Psoas muscle (tissue), 8 donors: ENCODE measurements around the gene R3HCC1L. TPM values are rescaled to one million over a fixed set of nuclear protein-coding genes. Genes with fewer than 3 reads are reported as not detected.

Experiments
- ATAC-seq, 4 donors: fragments of 200-7000 bp; cut with Tn5 transposase; one replicate each; pipeline ENCODE4 v1.9.1; 2020; ENCODE audit warnings: moderate library complexity in 3 of 4, mild to moderate bottlenecking in 2 of 4
- DNase-seq, 2 donors: peaks; one replicate each; pipeline ENCODE4 v3.0.0-alpha.2; 2020
- H3K27ac ChIP-seq: fragments of 200-600 bp; one replicate; pipeline ENCODE4 v1.8.0; 2022
- H3K27me3 ChIP-seq, 3 donors: fragments of 200-600 bp in 1 of 3; one replicate each; pipeline versions ENCODE4 v1.6.1 to v1.8.0; 2013 to 2022; ENCODE audit warnings: low read length in 2 of 3, mild to moderate bottlenecking in 2 of 3, moderate library complexity in 1 of 3; ENCODE audit not compliant: insufficient read depth in 3 of 3
- H3K36me3 ChIP-seq, 2 donors: fragments of 200-600 bp in 1 of 2; one replicate each; pipeline versions ENCODE4 v1.6.1 to v1.8.0; 2013 to 2022; ENCODE audit warnings: low read depth in 1 of 2, mild to moderate bottlenecking in 1 of 2, moderate library complexity in 1 of 2; ENCODE audit not compliant: insufficient read depth in 1 of 2
- H3K4me1 ChIP-seq: fragments of 200-600 bp; one replicate; pipeline ENCODE4 v1.8.0; 2022
- H3K4me3 ChIP-seq: fragments of 200-600 bp; one replicate; pipeline ENCODE4 v1.8.0; 2022; ENCODE audit warnings: mild to moderate bottlenecking
- H3K9me3 ChIP-seq: fragments of 200-600 bp; one replicate; pipeline ENCODE4 v1.8.0; 2022
- WGBS, 3 donors: extraction: QIAGEN DNeasy Blood & Tissue Kit; methylation state at CpG; one replicate each; pipeline versions ENCODE4 v1.1.6 to v1.1.7; 2013; 5-methylcytosine and 5-hydroxymethylcytosine counted together
- intact Hi-C, 2 donors: fragments of 100-400 bp; cut with DNase I; formaldehyde crosslinking; loops; one replicate each; pipeline versions ENCODE4 v1.11.0 to v1.14.2; 2022
- long read RNA-seq, 2 donors: library from polyadenylated mRNA; unstranded; transcript quantifications; one replicate each; pipeline ENCODE4 v2.0.0, GENCODE V29; 2021
- polyA plus RNA-seq, 3 donors: library from polyadenylated mRNA; stranded (reverse); fragments of 200-250 nt; gene quantifications; one replicate each; pipeline ENCODE4 v1.2.3, GENCODE V29; 2013
- total RNA-seq, 4 donors: library from RNA; stranded (reverse); fragmentation: NEBNext Ultra II Directional in 2 of 4; extraction: Animal tissue kit (Norgen Biotek cat#: 25700) in 2 of 4; gene quantifications; one replicate each; pipeline versions ENCODE4 v1.2.1 to v1.2.4, GENCODE V29; 2021 to 2023
- TF ChIP-seq, protein P1 (sequence below): fragments of 200-600 bp; IDR thresholded peaks from one replicate; pipeline ENCODE4 v1.8.0; 2022; ENCODE audit warnings: antibody characterized with exemption
- donor health status: healthy with polysubstance abuse.
- donor health status: DM: no; HTN: no; CAD: no; lungs with moderate emphysema.
- donor health status: Bipolar disorder and iron deficiency.
- donor health status: healthy.
- donor health status: DM: yes; HTN: yes; CAD: no.
- donor health status: DM: no; HTN: no; CAD: no.
- donor health status: DM: no; HTN: no; CAD: no.
- donor health status: DM: yes; HTN: yes; CAD: no.

R3HCC1L gene
- total RNA-seq = 10 to 100 TPM in 1 of 4 donors, 1 to 10 TPM in 3; 5.2 to 10.3 (median 5.7) TPM
- 10 to 100 TPM in 2 of 3 donors, 1 to 10 TPM in 1; 6.2 to 18.3 (median 11.4) TPM for polyA plus RNA-seq
- long read RNA-seq, donor 1, partial matches to known transcripts = 0 of 8 reads
- long read RNA-seq, donor 1, other reads (novel, unspliced or antisense) = 7 of 8 reads
- long read RNA-seq, donor 2, partial matches to known transcripts = 2 of 24 reads
- long read RNA-seq, donor 2, other reads (novel, unspliced or antisense) = 21 of 24 reads

DNA sequence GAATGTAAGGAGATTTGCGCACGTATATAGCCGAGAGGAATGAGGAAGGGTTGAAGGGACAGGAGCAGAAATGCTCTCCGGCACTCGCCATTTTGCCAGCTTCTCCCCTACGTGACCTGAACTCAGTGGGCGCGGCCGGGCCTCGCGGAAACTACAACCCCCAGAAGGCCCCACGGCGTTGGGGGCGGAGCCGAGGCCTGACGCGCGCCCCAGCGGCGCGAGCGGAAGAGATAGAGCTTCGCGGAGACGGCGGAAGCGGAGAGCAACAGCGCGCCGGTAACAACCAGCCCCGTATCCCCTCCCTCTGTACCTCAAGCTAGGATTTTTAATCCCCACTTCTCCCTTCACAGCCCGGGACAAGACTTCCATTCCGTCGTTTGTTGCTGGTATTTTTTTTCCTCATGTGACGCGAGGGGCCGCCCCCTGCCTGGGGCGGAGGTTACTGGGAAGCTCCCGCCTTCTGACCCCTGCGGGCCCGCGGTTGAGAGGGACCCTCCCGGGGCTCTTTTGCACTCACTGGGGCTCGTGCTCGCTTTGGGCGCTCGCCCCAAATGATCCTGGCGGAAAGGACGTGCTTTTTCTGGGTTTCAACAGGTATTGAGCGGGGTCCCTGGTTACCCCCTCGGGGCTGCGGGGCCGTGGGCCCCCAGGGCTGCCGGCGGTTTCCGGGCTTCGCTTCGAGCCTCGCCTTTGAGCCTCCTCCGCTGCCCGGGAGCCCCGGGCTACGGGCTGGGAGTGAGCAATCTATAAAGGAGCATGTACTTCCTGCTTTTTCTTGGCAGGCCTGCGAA, at the start of gene R3HCC1L:
Gene R3HCC1L, plus strand, starts transcription at position 227 of the 791 bp plus-strand sequence. CDS start 73,458 bp downstream, outside the sequence.
- DNase-seq (peak; percentile 92 to 96), ATAC-seq (peak; percentile 99)
- intact Hi-C loops = no loop called here
- H3K27ac ChIP-seq = peak within 1 kb of the TSS; percentile 99
- peaks cover 15% of the 10 kb centered on the region for H3K4me1 ChIP-seq
- H3K4me3 ChIP-seq = peak within 1 kb of the TSS; percentile 100
- no peaks in the 10 kb centered on the region for H3K9me3 ChIP-seq
- whole genome bisulfite sequencing, 3 donors = 0% methylated on average over 64 of the region's 64 CpGs
- H3K27me3 ChIP-seq = no peaks in the 10 kb centered on the region
- no peaks in the 10 kb centered on the region for H3K36me3 ChIP-seq
- TF ChIP-seq, protein P1, sequence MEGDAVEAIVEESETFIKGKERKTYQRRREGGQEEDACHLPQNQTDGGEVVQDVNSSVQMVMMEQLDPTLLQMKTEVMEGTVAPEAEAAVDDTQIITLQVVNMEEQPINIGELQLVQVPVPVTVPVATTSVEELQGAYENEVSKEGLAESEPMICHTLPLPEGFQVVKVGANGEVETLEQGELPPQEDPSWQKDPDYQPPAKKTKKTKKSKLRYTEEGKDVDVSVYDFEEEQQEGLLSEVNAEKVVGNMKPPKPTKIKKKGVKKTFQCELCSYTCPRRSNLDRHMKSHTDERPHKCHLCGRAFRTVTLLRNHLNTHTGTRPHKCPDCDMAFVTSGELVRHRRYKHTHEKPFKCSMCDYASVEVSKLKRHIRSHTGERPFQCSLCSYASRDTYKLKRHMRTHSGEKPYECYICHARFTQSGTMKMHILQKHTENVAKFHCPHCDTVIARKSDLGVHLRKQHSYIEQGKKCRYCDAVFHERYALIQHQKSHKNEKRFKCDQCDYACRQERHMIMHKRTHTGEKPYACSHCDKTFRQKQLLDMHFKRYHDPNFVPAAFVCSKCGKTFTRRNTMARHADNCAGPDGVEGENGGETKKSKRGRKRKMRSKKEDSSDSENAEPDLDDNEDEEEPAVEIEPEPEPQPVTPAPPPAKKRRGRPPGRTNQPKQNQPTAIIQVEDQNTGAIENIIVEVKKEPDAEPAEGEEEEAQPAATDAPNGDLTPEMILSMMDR = no peak

DNA sequence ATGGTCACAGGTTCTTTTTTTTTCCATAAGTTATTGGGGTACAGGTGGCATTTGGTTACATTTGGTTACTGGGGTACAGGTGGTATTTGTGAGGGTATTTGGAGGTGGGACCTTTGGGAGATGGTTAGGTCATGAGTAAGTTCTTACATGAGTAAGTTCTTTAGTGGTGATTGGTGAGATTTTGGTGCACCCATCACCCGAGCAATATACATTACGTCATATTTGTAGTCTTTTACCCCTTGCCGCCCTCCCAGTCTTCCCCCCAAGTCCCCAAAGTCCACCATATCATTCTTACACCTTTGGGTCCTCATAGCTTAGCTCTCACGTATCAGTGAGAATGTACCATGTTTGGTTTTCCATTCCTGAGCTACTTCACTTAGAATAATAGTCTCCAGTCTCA, 49.2 kb upstream of the R3HCC1L start:
- no peak overlapping the region for H3K27ac ChIP-seq
- H3K9me3 ChIP-seq = no peaks in the 10 kb centered on the region
- H3K27me3 ChIP-seq = no peaks in the 10 kb centered on the region
- peaks cover 5% of the 10 kb centered on the region for H3K4me1 ChIP-seq
- no peak overlapping the region for H3K4me3 ChIP-seq
- ATAC-seq (no peak), DNase-seq (no peak)
- TF ChIP-seq, protein P1 = no peak
- H3K36me3 ChIP-seq = no peaks in the 10 kb centered on the region
- intact Hi-C loops = no loop called here
- 79 to 86% (median 84%) methylated on average over 4 of the region's 4 CpGs for WGBS, 3 donors

DNA sequence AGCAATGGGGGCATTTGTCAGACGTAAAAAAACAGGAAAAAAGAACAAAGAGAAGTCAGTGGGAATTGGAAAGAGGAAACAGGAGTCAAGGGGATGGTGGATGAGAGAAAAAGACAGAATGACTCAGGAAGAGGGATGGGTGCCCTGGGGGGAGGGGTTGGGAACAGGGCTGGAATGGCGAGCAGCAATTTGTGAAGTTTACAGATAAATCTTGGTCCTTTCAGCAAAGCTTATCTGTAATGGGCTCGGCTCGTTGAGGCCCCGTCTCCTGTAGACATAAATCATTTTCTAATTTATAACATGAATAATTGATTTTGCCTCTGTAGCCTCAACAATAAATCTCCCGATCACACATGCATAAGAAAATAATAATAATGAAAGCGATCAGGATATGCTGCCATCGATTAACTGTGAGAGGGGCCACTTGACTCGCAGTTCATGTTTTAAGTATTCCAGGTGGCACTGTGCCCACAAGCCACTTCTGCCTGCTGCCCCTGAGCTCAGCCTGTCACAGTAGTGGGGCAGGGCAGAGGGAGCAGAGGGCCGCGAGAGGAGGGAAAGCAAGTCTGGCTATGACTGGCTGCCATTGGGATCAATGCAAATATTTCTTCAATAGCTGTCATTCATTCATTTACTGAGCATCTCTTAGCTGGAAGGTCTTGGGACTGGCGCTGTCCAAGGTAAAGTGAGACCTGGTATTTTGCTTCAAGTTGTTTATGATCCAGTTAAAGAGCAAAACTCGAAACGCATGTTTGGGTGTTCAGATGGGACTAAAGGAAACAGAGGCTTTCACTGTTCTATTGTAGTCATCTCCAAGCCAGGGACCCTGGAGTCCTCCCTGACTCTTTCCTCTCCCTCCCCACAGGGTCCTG, 47.4 kb upstream of the R3HCC1L start:
- H3K4me1 ChIP-seq = peaks cover 5% of the 10 kb centered on the region
- no peaks in the 10 kb centered on the region for H3K27me3 ChIP-seq
- no peaks in the 10 kb centered on the region for H3K36me3 ChIP-seq
- no peaks in the 10 kb centered on the region for H3K9me3 ChIP-seq
- TF ChIP-seq, protein P1 = no peak
- ATAC-seq (no peak), DNase-seq (no peak)
- no peak overlapping the region for H3K4me3 ChIP-seq
- intact Hi-C loops = no loop called here
- H3K27ac ChIP-seq = no peak overlapping the region
- WGBS, 3 donors = 54 to 60% (median 55%) methylated on average over 14 of the region's 14 CpGs

DNA sequence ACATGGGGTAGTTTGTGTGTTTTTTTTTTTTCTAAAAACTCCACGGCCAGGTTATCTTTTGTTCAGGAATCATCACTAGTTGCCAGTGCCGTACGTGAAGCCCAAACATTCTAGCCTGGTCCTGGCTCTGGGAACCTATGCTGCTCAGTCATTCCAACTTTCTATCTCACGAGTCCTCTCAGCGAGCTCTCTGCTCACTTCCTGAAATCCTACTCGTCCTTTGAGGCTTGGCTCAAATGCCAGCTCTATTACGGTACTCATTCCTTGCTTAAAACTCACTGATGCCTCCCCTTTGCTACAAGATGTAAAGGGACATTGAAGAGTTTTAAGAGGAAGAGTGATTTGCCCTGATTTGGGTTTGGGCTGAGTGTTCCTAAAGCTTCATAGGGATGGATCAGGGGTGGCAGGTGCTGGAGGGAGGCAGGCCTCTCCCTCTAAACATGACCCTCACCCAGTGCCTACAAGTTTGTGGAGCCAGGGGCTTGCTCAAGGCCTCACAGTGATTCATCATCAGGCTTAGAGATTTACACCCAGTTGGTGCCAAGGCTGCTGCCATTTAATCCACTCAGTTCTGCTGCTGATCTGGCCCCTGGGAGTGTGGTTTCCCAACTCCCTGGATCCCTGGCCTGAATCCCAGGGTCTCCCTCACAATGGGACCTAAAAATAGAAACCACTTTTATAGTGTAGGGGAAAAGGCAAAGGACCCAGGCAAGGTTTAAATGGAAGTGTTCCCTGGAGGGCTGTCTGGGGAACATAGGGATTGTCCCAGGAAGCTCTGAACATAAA, 46.1 kb upstream of the R3HCC1L start:
- TF ChIP-seq, protein P1 = no peak
- H3K9me3 ChIP-seq = no peaks in the 10 kb centered on the region
- peaks cover 5% of the 10 kb centered on the region for H3K4me1 ChIP-seq
- DNase-seq (peak; percentile 63 to 82), ATAC-seq (peak; percentile 90 to 99 (median 98))
- no peak overlapping the region for H3K4me3 ChIP-seq
- intact Hi-C loops = no loop called here
- no peaks in the 10 kb centered on the region for H3K27me3 ChIP-seq
- H3K27ac ChIP-seq = peak overlapping the region; percentile 77
- no peaks in the 10 kb centered on the region for H3K36me3 ChIP-seq
- WGBS, 3 donors = 27 to 39% (median 38%) methylated on average over 7 of the region's 7 CpGs
